AG20443 (cell line): ENCODE data around the gene KDELR3.
A peak's percentile ranks its signal among the peaks of the same experiment; 100 is the strongest.

ENCODE experiments used
- DNase-seq: peaks from one replicate; pipeline ENCODE4 v3.0.0; 2012; ENCODE audit warnings: low spot score, mixed read lengths

KDELR3 gene

GRCh38 chr22:38467904-38468442 lies at the start of gene KDELR3:
TSS of gene KDELR3 (plus strand) at chr22:38468096. CDS start at chr22:38468234, 138 bp downstream.
- DNase-seq, result peak; percentile 98

GRCh38 chr22:38418589-38418988 lies 49.3 kb upstream of the KDELR3 start:
- no peak for DNase-seq

GRCh38 chr22:38419121-38419857 lies 48.6 kb upstream of the KDELR3 start:
- DNase-seq, result no peak

- DNase-seq, result no peak
Measured at GRCh38 chr22:38419858-38420160, 48.1 kb upstream of the KDELR3 start.

- DNase-seq, result no peak
Measured at GRCh38 chr22:38420734-38421133, 47.2 kb upstream of the KDELR3 start.

GRCh38 chr22:38422611-38423511 lies 45.0 kb upstream of the KDELR3 start:
- no peak for DNase-seq

GRCh38 chr22:38423512-38424503 lies 44.1 kb upstream of the KDELR3 start:
- no peak for DNase-seq

- DNase-seq, result no peak
Measured at GRCh38 chr22:38424525-38425080, 43.3 kb upstream of the KDELR3 start.

GRCh38 chr22:38426628-38427027 lies 41.3 kb upstream of the KDELR3 start:
- no peak for DNase-seq

- DNase-seq, result no peak
Measured at GRCh38 chr22:38427465-38427864, 40.4 kb upstream of the KDELR3 start.

- DNase-seq, result no peak
Measured at GRCh38 chr22:38427940-38428339, 40.0 kb upstream of the KDELR3 start.

- DNase-seq, result no peak
Measured at GRCh38 chr22:38428714-38429113, 39.2 kb upstream of the KDELR3 start.

GRCh38 chr22:38429499-38430068 lies 38.3 kb upstream of the KDELR3 start:
- DNase-seq, result no peak

- DNase-seq, result no peak
Measured at GRCh38 chr22:38431266-38432010, 36.5 kb upstream of the KDELR3 start.

GRCh38 chr22:38432264-38432663 lies 35.6 kb upstream of the KDELR3 start:
- no peak for DNase-seq

GRCh38 chr22:38433871-38434270 lies 34.0 kb upstream of the KDELR3 start:
- DNase-seq, result no peak

- DNase-seq, result no peak
Measured at GRCh38 chr22:38435010-38435409, 32.9 kb upstream of the KDELR3 start.

- no peak for DNase-seq
Measured at GRCh38 chr22:38435965-38436364, 31.9 kb upstream of the KDELR3 start.

GRCh38 chr22:38436629-38437395 lies 31.1 kb upstream of the KDELR3 start:
- DNase-seq, result no peak

- no peak for DNase-seq
Measured at GRCh38 chr22:38437416-38437815, 30.5 kb upstream of the KDELR3 start.
